ENCODE results near the gene TNF.

The TNF gene

DNA sequence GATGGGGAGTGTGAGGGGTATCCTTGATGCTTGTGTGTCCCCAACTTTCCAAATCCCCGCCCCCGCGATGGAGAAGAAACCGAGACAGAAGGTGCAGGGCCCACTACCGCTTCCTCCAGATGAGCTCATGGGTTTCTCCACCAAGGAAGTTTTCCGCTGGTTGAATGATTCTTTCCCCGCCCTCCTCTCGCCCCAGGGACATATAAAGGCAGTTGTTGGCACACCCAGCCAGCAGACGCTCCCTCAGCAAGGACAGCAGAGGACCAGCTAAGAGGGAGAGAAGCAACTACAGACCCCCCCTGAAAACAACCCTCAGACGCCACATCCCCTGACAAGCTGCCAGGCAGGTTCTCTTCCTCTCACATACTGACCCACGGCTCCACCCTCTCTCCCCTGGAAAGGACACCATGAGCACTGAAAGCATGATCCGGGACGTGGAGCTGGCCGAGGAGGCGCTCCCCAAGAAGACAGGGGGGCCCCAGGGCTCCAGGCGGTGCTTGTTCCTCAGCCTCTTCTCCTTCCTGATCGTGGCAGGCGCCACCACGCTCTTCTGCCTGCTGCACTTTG is at the start of gene TNF:
TSS of gene TNF (plus strand) at position 231 of the 567 bp plus-strand sequence. CDS start at position 408, 177 bp downstream.
- TF ChIP-seq CTCF (IDR thresholded peaks at IDR 0.05), result no peak

DNA sequence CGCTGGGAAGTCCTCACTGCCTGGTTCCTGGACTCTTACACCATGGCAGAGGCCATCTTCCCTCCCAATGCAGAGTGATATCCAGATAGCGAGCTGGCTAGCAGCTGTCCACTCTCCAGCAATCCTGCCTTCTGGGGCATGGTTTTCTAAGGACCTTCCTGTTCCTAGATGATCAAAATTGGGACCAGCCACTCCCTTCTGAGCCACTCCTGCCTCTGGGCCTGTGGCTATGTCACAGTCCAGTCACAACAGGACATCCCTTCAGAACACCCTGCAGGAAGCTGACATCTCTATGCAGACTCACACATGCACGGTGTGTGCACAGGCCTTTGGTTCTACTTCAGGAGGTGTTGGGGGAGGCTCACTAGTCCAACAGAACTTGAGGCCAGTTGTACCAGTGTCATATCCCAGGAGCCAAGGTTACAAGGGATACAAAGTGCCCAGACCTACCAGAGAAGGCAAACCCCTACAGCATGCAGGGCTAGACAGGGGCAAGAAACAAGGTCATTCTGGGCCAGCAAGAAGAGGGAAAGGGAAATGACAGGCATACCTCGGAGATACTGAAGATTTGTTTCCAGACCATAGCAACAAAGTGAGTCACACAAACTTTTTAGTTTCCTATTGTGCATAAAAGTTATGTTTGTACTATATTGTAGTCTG is 49.3 kb upstream of the TNF start:
- TF ChIP-seq CTCF (IDR thresholded peaks at IDR 0.05), result no peak

GRCh38 chr6:31528307-31528777 is 47.0 kb upstream of the TNF start:
- TF ChIP-seq CTCF (IDR thresholded peaks at IDR 0.05), result no peak

DNA sequence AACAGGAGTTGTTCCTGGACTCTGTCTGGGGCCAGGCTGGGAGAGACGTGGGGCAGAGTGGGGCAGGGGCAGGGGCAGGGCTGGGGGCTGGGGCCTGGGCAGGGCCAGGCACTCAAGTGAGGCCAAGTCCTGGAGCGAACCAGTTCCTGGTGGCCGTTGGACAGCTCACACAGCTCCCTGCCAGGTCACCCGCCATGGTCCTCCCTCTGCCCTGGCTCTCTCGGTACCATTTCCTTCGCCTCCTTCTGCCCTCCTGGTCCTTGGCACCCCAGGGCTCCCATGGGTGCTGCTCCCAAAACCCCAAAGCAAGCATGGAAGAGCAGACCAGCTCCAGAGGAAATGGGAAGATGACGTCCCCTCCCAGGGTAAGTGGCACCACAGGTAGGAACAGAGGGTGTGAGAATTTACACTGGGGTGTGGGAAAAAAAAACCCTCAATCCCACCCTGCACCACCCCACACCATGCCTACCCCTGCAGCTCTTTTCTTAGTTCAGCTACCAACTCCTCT is 46.5 kb upstream of the TNF start, which contains the start of gene MCCD1:
TSS of gene MCCD1 (plus strand) at position 142 of the 508 bp plus-strand sequence. CDS start at position 195, 53 bp downstream.
- TF ChIP-seq CTCF (IDR thresholded peaks at IDR 0.05), result no peak

- no peak for TF ChIP-seq CTCF (IDR thresholded peaks at IDR 0.05)
These were observed 45.8 kb upstream of the TNF start for GRCh38 chr6:31529329-31530150.

GRCh38 chr6:31530659-31531058 is 44.7 kb upstream of the TNF start:
- no peak for TF ChIP-seq CTCF (IDR thresholded peaks at IDR 0.05)

GRCh38 chr6:31531162-31531561 is 44.2 kb upstream of the TNF start:
- no peak for TF ChIP-seq CTCF (IDR thresholded peaks at IDR 0.05)
